Dendritic cell treated with granulocyte-macrophage colony-stimulating factor and Interleukin-4, amounts not matched to agents 40 ng/mL and 50 ng/mL, for 4 days (primary cell): Measurements from ENCODE around the gene RNPS1.

Experiments used
- H3K27ac Mint-ChIP-seq: one replicate; pipeline ENCODE4 v1.8.0; 2022; ENCODE audit warnings: mild to moderate bottlenecking, mixed read lengths
- H3K27me3 Mint-ChIP-seq: one replicate; pipeline ENCODE4 v1.8.0; 2022; ENCODE audit warnings: mild to moderate bottlenecking, mixed read lengths
- H3K36me3 Mint-ChIP-seq: one replicate; pipeline ENCODE4 v1.8.0; 2022; ENCODE audit warnings: low read depth, mixed read lengths
- H3K4me1 Mint-ChIP-seq: one replicate; pipeline ENCODE4 v1.8.0; 2022; ENCODE audit warnings: low read depth, mixed read lengths
- H3K4me3 Mint-ChIP-seq: one replicate; pipeline ENCODE4 v1.8.0; 2022; ENCODE audit warnings: mild to moderate bottlenecking, moderate library complexity, mixed read lengths
- H3K9me3 Mint-ChIP-seq: one replicate; pipeline ENCODE4 v1.8.0; 2022; ENCODE audit warnings: mixed read lengths
- intact Hi-C: fragments of 100-400 bp; cut with micrococcal nuclease; formaldehyde crosslinking; loops from one replicate; pipeline ENCODE4 v1.15.0; 2022

The RNPS1 gene

GRCh38 chr16:2231016-2231931 is 36.7 kb downstream of the RNPS1 start:
- Mint-ChIP-seq H3K4me1 (peaks cover 25% of the 10 kb centered on the region), H3K9me3 (no peaks in the 10 kb centered on the region), H3K27ac (no peak overlapping the region), H3K36me3 (peaks cover 95% of the 10 kb centered on the region), H3K4me3 (no peak overlapping the region), H3K27me3 (peaks cover 21% of the 10 kb centered on the region)
- intact Hi-C loops: no loop called here

- intact Hi-C loops: no loop called here
- H3K36me3 Mint-ChIP-seq: peaks cover 91% of the 10 kb centered on the region
- H3K4me1 Mint-ChIP-seq: peaks cover 25% of the 10 kb centered on the region
- H3K4me3 Mint-ChIP-seq: no peak overlapping the region
- no peaks in the 10 kb centered on the region for H3K9me3 Mint-ChIP-seq
- H3K27ac Mint-ChIP-seq: peak overlapping the region; percentile 17
- peaks cover 12% of the 10 kb centered on the region for H3K27me3 Mint-ChIP-seq
These were observed 37.5 kb downstream of the RNPS1 start for GRCh38 chr16:2230376-2230775.

DNA sequence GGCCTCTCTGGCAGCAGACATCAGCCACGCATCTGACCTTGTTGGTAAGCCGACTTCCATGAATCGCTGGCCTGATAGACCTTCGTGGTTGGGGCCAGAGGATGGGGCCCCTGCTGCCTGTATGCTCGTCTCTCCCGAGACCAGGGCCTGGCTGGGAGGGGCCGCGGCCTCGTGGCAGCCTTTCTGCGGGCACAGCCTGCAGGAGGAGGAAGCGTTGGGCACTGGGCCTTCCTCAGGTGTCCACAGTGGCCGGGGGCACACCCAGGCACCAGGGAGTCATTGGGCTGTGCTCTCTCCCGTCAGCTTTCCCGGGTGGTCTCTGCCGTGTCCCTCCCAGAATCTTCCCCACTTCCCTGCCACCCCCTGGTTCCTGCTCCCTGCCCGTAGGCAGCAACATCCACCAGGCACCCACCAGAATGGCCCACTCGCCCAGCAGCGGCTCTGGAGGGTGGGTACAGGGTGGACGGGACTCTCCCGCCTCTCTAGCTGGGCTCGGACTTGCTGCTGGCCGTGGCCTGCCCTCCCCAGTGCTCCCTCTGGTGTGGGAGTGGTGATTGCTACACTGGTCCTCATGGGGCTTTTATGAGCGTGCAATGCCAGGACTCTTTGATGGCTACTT is 38.2 kb downstream of the RNPS1 start:
- peak overlapping the region; percentile 17 for H3K27ac Mint-ChIP-seq
- H3K36me3 Mint-ChIP-seq: peaks cover 85% of the 10 kb centered on the region

DNA sequence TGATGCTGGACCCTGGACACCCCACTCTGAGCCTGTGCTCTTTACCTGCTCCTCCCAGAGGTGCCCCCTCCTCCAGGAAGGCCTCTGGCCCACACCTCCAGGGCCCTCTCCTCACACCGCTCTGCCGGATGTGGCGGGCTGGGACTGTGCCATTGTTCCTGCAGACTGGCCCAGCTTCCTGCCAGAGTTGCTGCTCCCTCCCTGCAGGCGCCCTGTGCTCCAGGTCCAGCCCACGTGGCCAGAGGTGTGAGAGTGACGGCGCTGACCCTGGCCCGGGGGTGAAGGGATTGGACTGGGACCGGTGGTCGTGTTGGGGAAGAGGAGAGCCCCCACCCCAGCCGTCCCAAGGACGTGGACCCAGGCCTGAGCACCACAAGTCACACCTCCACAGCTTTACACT is 38.8 kb downstream of the RNPS1 start:
- intact Hi-C loops: no loop called here
- Mint-ChIP-seq H3K4me1 (peaks cover 36% of the 10 kb centered on the region), H3K36me3 (peaks cover 80% of the 10 kb centered on the region), H3K27me3 (no peaks in the 10 kb centered on the region), H3K9me3 (no peaks in the 10 kb centered on the region), H3K4me3 (no peak overlapping the region), H3K27ac (no peak overlapping the region)

More for the DNA sequence above, 38.2 kb downstream of the RNPS1 start:
- Mint-ChIP-seq H3K4me1 (peaks cover 30% of the 10 kb centered on the region), H3K27me3 (peaks cover 6% of the 10 kb centered on the region), H3K9me3 (no peaks in the 10 kb centered on the region), H3K4me3 (no peak overlapping the region)
- intact Hi-C loops: no loop called here

DNA sequence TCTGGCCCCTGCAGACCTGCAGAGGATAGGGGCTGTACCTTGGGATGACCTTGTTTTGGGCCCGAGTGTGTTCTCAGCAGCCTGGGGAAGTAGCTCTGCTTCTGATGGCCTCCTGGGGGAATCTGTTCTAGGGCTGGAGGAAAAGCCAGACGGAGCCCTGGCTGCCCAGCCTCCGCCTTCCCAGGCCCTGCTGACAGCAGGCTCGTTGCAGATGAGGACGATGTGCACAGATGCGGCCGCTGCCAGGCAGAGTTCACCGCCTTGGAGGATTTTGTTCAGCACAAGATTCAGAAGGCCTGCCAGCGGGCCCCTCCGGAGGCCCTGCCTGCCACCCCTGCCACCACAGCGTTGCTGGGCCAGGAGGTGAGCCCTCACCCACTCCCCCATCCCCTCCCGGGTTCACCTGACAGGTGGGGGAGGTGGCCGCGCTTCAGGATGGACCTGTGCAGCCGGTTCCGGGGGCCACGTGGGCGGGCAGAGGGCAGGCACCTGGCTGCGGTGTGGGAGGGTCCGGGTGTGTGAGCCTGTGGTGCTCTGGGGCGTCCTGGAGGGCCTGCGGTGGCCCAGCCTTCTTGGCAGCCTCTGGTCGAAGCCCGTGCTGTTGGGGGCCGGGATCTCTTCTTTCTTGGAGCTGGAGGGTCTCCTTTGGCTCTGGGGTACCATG is 39.6 kb downstream of the RNPS1 start:
- no peak overlapping the region for H3K27ac Mint-ChIP-seq
- intact Hi-C loops: no loop called here
- no peaks in the 10 kb centered on the region for H3K9me3 Mint-ChIP-seq
- H3K36me3 Mint-ChIP-seq: peaks cover 77% of the 10 kb centered on the region
- peaks cover 37% of the 10 kb centered on the region for H3K4me1 Mint-ChIP-seq
- no peak overlapping the region for H3K4me3 Mint-ChIP-seq
- no peaks in the 10 kb centered on the region for H3K27me3 Mint-ChIP-seq

DNA sequence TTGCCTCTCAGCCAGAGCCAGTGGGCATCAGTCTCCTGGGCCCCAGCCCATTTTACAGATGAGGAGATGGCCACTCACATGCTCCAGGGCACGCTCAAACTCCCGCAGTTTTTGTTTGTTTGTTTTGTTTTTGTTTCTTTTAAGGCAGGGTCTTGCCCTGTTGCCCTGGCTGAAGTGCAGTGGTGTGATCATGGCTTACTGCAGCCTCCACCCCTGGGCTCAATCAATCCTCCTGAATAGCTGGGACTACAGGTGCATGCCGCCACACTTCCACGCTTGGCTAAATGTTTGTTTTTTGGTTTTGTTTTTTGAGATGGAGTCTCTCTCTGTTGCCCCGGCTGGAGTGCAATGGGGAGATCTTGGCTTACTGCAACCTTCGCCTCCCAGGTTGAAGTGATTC is 41.0 kb downstream of the RNPS1 start:
- Mint-ChIP-seq H3K36me3 (peaks cover 63% of the 10 kb centered on the region), H3K4me1 (peaks cover 37% of the 10 kb centered on the region), H3K4me3 (no peak overlapping the region), H3K27ac (no peak overlapping the region), H3K27me3 (no peaks in the 10 kb centered on the region), H3K9me3 (no peaks in the 10 kb centered on the region)
- intact Hi-C loops: no loop called here

GRCh38 chr16:2226245-2226793 is 41.6 kb downstream of the RNPS1 start:
- Mint-ChIP-seq H3K4me3 (no peak overlapping the region), H3K27me3 (no peaks in the 10 kb centered on the region), H3K27ac (no peak overlapping the region), H3K9me3 (no peaks in the 10 kb centered on the region), H3K4me1 (peaks cover 37% of the 10 kb centered on the region), H3K36me3 (peaks cover 57% of the 10 kb centered on the region)
- intact Hi-C loops: no loop called here

DNA sequence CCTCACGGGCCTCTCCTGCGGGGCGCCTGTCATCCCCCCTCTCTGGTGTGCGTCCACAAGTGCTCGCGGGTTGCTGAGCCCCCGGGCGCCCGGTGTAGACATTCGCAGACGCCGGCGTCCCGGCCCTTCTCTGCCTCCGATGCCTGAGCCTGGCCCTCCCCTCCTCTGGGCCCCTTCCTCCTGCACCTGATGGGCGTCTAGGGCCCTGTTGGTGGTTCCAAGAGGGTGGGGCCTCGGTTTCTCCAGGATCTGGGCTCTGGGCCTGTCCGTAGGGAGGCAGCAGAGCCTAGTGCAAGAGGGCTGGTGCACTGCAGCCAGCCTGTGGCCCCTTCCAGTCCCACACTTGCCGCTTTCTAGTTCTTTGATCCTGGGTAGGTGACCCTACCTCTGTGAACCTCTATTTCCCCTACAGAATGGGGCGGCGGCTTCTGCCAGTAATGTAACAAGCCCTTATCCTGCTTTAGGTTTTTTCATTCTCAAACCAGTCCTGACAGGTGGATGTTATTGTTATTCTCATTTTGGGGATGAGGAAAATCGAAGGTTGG is 43.9 kb downstream of the RNPS1 start:
- intact Hi-C loops: loop anchor here (1.0 kb wide), 3 partner anchors 9 to 27 kb away; partner anchors contain the start of genes ECI1 and MLST8
- Mint-ChIP-seq H3K4me1 (peaks cover 28% of the 10 kb centered on the region), H3K27ac (peak overlapping the region; percentile 81), H3K4me3 (peak overlapping the region; percentile 84), H3K27me3 (no peaks in the 10 kb centered on the region), H3K9me3 (no peaks in the 10 kb centered on the region), H3K36me3 (peaks cover 34% of the 10 kb centered on the region)

GRCh38 chr16:2223221-2223941 is 44.5 kb downstream of the RNPS1 start, which contains the start of gene E4F1:
E4F1 (plus strand) TSS chr16:2223591; CDS start chr16:2223614, 23 bp downstream.
- Mint-ChIP-seq H3K9me3 (no peaks in the 10 kb centered on the region), H3K4me3 (peak within 1 kb of the TSS; percentile 84), H3K4me1 (peaks cover 28% of the 10 kb centered on the region), H3K36me3 (peaks cover 28% of the 10 kb centered on the region), H3K27me3 (no peaks in the 10 kb centered on the region), H3K27ac (peak within 1 kb of the TSS; percentile 81)
- intact Hi-C loops: loop anchor here (1.0 kb wide), 3 partner anchors 8 to 28 kb away; partner anchors contain the start of genes ECI1 and MLST8

GRCh38 chr16:2216330-2216729 is 51.6 kb downstream of the RNPS1 start:
- Mint-ChIP-seq H3K4me1 (peaks cover 29% of the 10 kb centered on the region), H3K9me3 (no peaks in the 10 kb centered on the region), H3K4me3 (peak overlapping the region; percentile 32), H3K27ac (peak overlapping the region; percentile 90), H3K27me3 (no peaks in the 10 kb centered on the region), H3K36me3 (peaks cover 25% of the 10 kb centered on the region)
- intact Hi-C loops: no loop called here

GRCh38 chr16:2214719-2214968 is 53.3 kb downstream of the RNPS1 start, which contains the start of gene PGP:
PGP (minus strand) TSS chr16:2214840; CDS start chr16:2214777, 63 bp downstream.
- Mint-ChIP-seq H3K36me3 (peaks cover 42% of the 10 kb centered on the region), H3K27ac (peak within 1 kb of the TSS; percentile 90), H3K4me1 (peaks cover 36% of the 10 kb centered on the region), H3K4me3 (peak within 1 kb of the TSS; percentile 78), H3K27me3 (no peaks in the 10 kb centered on the region), H3K9me3 (no peaks in the 10 kb centered on the region)
- intact Hi-C loops: loop anchor here (2.0 kb wide), 1 partner anchor 60 kb away; the partner anchor contains the start of gene TRAF7

GRCh38 chr16:2213817-2214718 is 53.9 kb downstream of the RNPS1 start:
- Mint-ChIP-seq H3K4me1 (peaks cover 36% of the 10 kb centered on the region), H3K4me3 (peak overlapping the region; percentile 78), H3K36me3 (peaks cover 47% of the 10 kb centered on the region), H3K27me3 (no peaks in the 10 kb centered on the region), H3K27ac (peak overlapping the region; percentile 82), H3K9me3 (no peaks in the 10 kb centered on the region)
- intact Hi-C loops: loop anchor here (2.0 kb wide), 1 partner anchor 59 kb away; the partner anchor contains the start of gene TRAF7
